B cell (primary cell): ENCODE measurements around the gene AQP12B. TPM values are rescaled to one million over a fixed set of nuclear protein-coding genes. Genes with fewer than 3 reads are reported as not detected.
"Not testable (repeated sequence)": the region's sequence is repeated elsewhere in the genome, so short reads cannot be mapped to it uniquely, and the experiment has no call there.

Source experiments
- ATAC-seq: fragments of 200-7000 bp; cut with Tn5 transposase; one replicate; pipeline ENCODE4 v1.10.0; 2021; ENCODE audit warnings: low read depth, mild to moderate bottlenecking, moderate number of reproducible peaks, moderate library complexity
- CTCF ChIA-PET: fragments of 350-600 bp; sonication (Branson Sonifier 250); formaldehyde crosslinking; loops from one replicate; lab custom pipeline; 2021; ENCODE audit warnings: antibody characterized with exemption, inconsistent platforms; lab: Charles Lee
- POLR2A ChIA-PET: fragments of 350-600 bp; sonication (Branson Sonifier 250); formaldehyde crosslinking; loops from one replicate; lab custom pipeline; 2021; ENCODE audit warnings: antibody characterized with exemption; lab: Charles Lee
- DNase-seq: peaks from one replicate; pipeline ENCODE4 v3.0.0; 2013
- H2AFZ ChIP-seq: 2 replicates; pipeline ENCODE4 v1.6.1; 2012; ENCODE audit warnings: mild to moderate bottlenecking, low read depth, low read length; ENCODE audit not compliant: insufficient read depth, poor library complexity, severe bottlenecking
- H3K27ac ChIP-seq, 2 donors: 1 replicate in 1 of 2; 2 replicates in 1 of 2; pipeline ENCODE4 v1.5.1; 2012 to 2013; ENCODE audit warnings: low read length in 2 of 2, mild to moderate bottlenecking in 2 of 2, moderate library complexity in 1 of 2
- H3K27me3 ChIP-seq, 4 experiments: fragments of 200-600 bp in 1 of 4; sonication (generic) in 1 of 4; replicated peaks in 1 of 4; 1 replicate in 2 of 4; 2 replicates in 2 of 4; pipeline versions ENCODE4 v1.6.1 to v1.7.0; 2013 to 2016; ENCODE audit warnings: low read length in 3 of 4, mild to moderate bottlenecking in 2 of 4, mixed read lengths in 1 of 4, moderate library complexity in 1 of 4; ENCODE audit not compliant: insufficient read depth in 4 of 4, control insufficient read depth in 3 of 4; ENCODE audit errors: control extremely low read depth in 1 of 4
- H3K36me3 ChIP-seq, 2 experiments: replicated peaks in 1 of 2; 1 replicate in 1 of 2; 2 replicates in 1 of 2; pipeline versions ENCODE4 v1.6.1 to v1.7.1; 2013; ENCODE audit warnings: low read length in 1 of 2; ENCODE audit not compliant: insufficient read depth in 2 of 2, control insufficient read depth in 1 of 2; ENCODE audit errors: control extremely low read depth in 1 of 2, extremely low read depth in 1 of 2
- H3K4me1 ChIP-seq, 2 donors: fragments of 200-600 bp in 1 of 2; sonication (generic) in 1 of 2; 1 replicate in 1 of 2; 2 replicates in 1 of 2; pipeline versions ENCODE4 v1.5.1 to v1.6.1; 2013 to 2017; ENCODE audit warnings: low read length in 2 of 2; ENCODE audit not compliant: control insufficient read depth in 2 of 2, insufficient read depth in 2 of 2
- H3K4me2 ChIP-seq: replicated peaks from 2 replicates; pipeline ENCODE3; 2012; ENCODE audit warnings: mild to moderate bottlenecking, low read depth, low read length; ENCODE audit not compliant: poor library complexity, severe bottlenecking
- H3K4me3 ChIP-seq, 5 experiments: fragments of 200-600 bp in 1 of 5; sonication (generic) in 1 of 5; 1 replicate in 3 of 5; 2 replicates in 2 of 5; pipeline versions ENCODE4 v1.5.1 to v1.7.0; 2011 to 2016; ENCODE audit warnings: low read length in 4 of 5, mild to moderate bottlenecking in 4 of 5, low read depth in 2 of 5, control low read depth in 1 of 5, moderate library complexity in 1 of 5; ENCODE audit not compliant: insufficient read depth in 1 of 5; ENCODE audit errors: control extremely low read depth in 1 of 5, extremely low read depth in 1 of 5
- H3K79me2 ChIP-seq: fragments of 200-600 bp; sonication (generic); one replicate; pipeline ENCODE4 v1.6.0; 2016; ENCODE audit warnings: low read length; ENCODE audit not compliant: control insufficient read depth, insufficient read depth
- H3K9ac ChIP-seq: fragments of 200-600 bp; sonication (generic); 2 replicates; pipeline ENCODE4 v1.6.1; 2017; ENCODE audit warnings: mild to moderate bottlenecking, low read length, moderate library complexity
- H3K9me3 ChIP-seq, 3 donors: one replicate each; pipeline versions ENCODE4 v1.6.1 to v1.7.1; 2013; ENCODE audit warnings: low read length in 2 of 3; ENCODE audit not compliant: control insufficient read depth in 2 of 3, insufficient read depth in 1 of 3; ENCODE audit errors: control extremely low read depth in 1 of 3
- H4K20me1 ChIP-seq: 2 replicates; pipeline ENCODE4 v1.6.0; 2012; ENCODE audit warnings: mild to moderate bottlenecking, low read length; ENCODE audit not compliant: insufficient read depth, control insufficient read depth, poor library complexity, severe bottlenecking
- H3K27ac Mint-ChIP-seq: one replicate; pipeline ENCODE4 v1.8.0; 2021; ENCODE audit warnings: mixed read lengths
- H3K27me3 Mint-ChIP-seq: one replicate; pipeline ENCODE4 v1.8.0; 2021; ENCODE audit warnings: mixed read lengths
- H3K4me1 Mint-ChIP-seq: one replicate; pipeline ENCODE4 v1.8.0; 2021; ENCODE audit warnings: mixed read lengths
- H3K4me3 Mint-ChIP-seq: one replicate; pipeline ENCODE4 v1.8.0; 2021; ENCODE audit warnings: mixed read lengths
- H3K9me3 Mint-ChIP-seq: one replicate; pipeline ENCODE4 v1.8.0; 2022; ENCODE audit warnings: mixed read lengths; ENCODE audit not compliant: insufficient read depth
- EZH2 ChIP-seq: IDR thresholded peaks from 2 replicates; pipeline ENCODE4 v1.6.1; 2012; ENCODE audit warnings: borderline replicate concordance, low read depth, mild to moderate bottlenecking, moderate library complexity, low read length; ENCODE audit not compliant: insufficient read depth, poor library complexity, severe bottlenecking
- WGBS: methylation state at CpG from one replicate; pipeline ENCODE4 v1.1.5; 2013; ENCODE audit warnings: missing lambda C conversion rate; ENCODE audit not compliant: insufficient coverage; 5-methylcytosine and 5-hydroxymethylcytosine counted together
- intact Hi-C: fragments of 100-400 bp; cut with micrococcal nuclease; formaldehyde crosslinking; loops from one replicate; pipeline ENCODE4 v1.10.0; 2022
- polyA plus RNA-seq: library from polyadenylated mRNA; depleted of rRNA; stranded (reverse); fragments of >200 nt; gene quantifications from 2 replicates; pipeline ENCODE4 v1.2.3, GENCODE V29; 2012
- total RNA-seq, 2 donors: library from RNA; stranded (reverse); fragments of 120-200 nt in 1 of 2; gene quantifications; 1 replicate in 1 of 2; 2 replicates in 1 of 2; pipeline versions ENCODE4 v1.2.3 to v1.2.4, GENCODE V29; 2013 to 2022
- TF ChIP-seq, protein P1 (sequence below): fragments of 200-600 bp; IDR thresholded peaks from one replicate; pipeline ENCODE4 v1.8.0; 2022; ENCODE audit warnings: antibody characterized with exemption, mild to moderate bottlenecking

The AQP12B gene
- total and polyA plus RNA-seq, 2 donors (not counting 1 experiment from before 2014, with no cell fraction given), result not detected

DNA sequence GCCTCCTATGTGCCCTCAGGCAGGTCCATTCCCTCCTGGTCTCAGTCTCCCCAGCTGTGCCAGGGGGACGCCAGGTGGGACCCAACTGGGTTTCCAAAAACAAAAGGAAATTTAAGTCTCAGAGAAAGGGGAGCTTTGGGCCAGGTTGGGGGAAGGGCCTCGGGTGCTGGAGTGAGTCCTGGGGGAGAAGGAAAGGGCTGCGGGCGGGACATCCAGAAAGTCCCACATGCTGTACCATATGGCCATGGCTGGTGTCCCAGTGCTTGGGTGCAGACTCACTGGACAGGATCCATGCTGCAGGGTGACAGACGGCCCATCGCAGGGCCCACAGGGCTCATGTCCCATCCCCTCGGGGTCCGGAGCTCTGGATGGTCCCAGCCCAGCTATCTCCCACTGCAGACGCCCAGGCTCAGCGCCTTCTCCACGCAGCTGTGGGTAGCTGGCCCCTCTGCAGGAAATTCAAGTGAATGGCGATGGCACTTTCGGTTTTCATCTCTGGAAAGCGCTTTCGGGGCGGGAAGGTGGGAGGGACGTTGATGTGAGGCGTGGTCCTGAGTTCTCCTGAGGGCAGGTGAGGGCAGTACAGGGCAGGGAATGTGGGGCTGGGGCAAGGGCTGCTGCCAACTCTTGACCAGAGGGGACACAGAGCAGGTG is 7.9 kb upstream of the AQP12B start:
- H2AFZ ChIP-seq, H3K79me2 ChIP-seq, H3K9me3 Mint-ChIP-seq, CTCF ChIA-PET, H3K4me3 ChIP-seq, H3K4me3 Mint-ChIP-seq, POLR2A ChIA-PET, H4K20me1 ChIP-seq, DNase-seq, H3K4me1 ChIP-seq, H3K9ac ChIP-seq, H3K4me2 ChIP-seq, H3K27ac ChIP-seq, H3K27me3 ChIP-seq, H3K27me3 Mint-ChIP-seq, H3K9me3 ChIP-seq, H3K4me1 Mint-ChIP-seq, H3K27ac Mint-ChIP-seq, intact Hi-C loops, H3K36me3 ChIP-seq, ATAC-seq: not testable (repeated sequence)
- 67% methylated on average over 1 of the region's 18 CpGs for WGBS

DNA sequence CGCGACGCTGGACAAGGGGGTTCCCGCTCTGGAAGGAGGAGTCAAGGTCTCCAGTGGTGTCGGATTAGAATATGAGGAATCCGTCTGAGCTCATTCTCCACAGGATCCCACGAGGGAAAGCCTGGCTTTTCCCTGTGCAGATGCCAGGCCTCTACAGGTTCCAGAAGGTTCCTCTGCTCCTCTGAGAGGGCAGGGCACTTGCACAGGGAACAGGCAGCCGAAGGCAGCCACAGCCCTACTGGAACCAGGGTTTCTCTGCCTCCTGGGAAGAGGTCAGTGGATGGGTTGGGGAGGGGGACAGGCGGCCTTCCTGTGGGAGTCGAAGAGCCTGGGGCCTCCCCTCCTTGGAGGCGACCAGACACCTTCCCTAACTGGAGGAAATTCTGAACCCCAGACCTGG is 7.3 kb upstream of the AQP12B start:
- Histone ChIP-seq H3K4me2 (no peak overlapping the region), H3K9me3 (no peaks in the 10 kb centered on the region), H3K27ac (no peak overlapping the region), H3K4me3 (no peak overlapping the region), H3K4me1 (no peaks in the 10 kb centered on the region), H4K20me1 (no peaks in the 10 kb centered on the region), H3K36me3 (no peaks in the 10 kb centered on the region), H3K27me3 (no peaks in the 10 kb centered on the region), H3K9ac (no peak overlapping the region), H3K79me2 (no peaks in the 10 kb centered on the region), H2AFZ (no peak overlapping the region)
- Mint-ChIP-seq H3K4me3 (no peak overlapping the region), H3K27me3 (peaks cover 4% of the 10 kb centered on the region), H3K9me3 (no peaks in the 10 kb centered on the region), H3K27ac (no peak overlapping the region), H3K4me1 (no peaks in the 10 kb centered on the region)
- TF ChIP-seq, protein P1, sequence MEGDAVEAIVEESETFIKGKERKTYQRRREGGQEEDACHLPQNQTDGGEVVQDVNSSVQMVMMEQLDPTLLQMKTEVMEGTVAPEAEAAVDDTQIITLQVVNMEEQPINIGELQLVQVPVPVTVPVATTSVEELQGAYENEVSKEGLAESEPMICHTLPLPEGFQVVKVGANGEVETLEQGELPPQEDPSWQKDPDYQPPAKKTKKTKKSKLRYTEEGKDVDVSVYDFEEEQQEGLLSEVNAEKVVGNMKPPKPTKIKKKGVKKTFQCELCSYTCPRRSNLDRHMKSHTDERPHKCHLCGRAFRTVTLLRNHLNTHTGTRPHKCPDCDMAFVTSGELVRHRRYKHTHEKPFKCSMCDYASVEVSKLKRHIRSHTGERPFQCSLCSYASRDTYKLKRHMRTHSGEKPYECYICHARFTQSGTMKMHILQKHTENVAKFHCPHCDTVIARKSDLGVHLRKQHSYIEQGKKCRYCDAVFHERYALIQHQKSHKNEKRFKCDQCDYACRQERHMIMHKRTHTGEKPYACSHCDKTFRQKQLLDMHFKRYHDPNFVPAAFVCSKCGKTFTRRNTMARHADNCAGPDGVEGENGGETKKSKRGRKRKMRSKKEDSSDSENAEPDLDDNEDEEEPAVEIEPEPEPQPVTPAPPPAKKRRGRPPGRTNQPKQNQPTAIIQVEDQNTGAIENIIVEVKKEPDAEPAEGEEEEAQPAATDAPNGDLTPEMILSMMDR, result no peak
- no peak for TF ChIP-seq EZH2
- intact Hi-C loops, result no loop called here
- POLR2A ChIA-PET, result no interaction called here
- ATAC-seq (no peak), DNase-seq (no peak)
- CTCF ChIA-PET, result no interaction called here
- 93% methylated on average over 7 of the region's 11 CpGs for WGBS
